ENCODE data around the gene SIPA1L3.

GRCh38 chr19:38208571-38208970, 301.6 kb downstream of the SIPA1L3 start:
- TF ChIP-seq ZNF324 (tag by site-specific recombination; IDR thresholded peaks at IDR 0.05) (no peak), ZNF510 (tag by site-specific recombination; IDR thresholded peaks at IDR 0.05; ENCODE audit: insufficient replicate concordance) (no peak), ZBTB21 (tag by site-specific recombination; IDR thresholded peaks at IDR 0.05) (no peak), ZNF596 (tag by site-specific recombination; IDR thresholded peaks at IDR 0.05) (no peak), ZNF24 (tag by site-specific recombination; IDR thresholded peaks at IDR 0.05) (no peak), RBAK (tag by site-specific recombination; IDR thresholded peaks at IDR 0.05) (no peak), ZNF776 (tag by site-specific recombination; IDR thresholded peaks at IDR 0.05; ENCODE audit: borderline replicate concordance) (no peak), PRDM1 (tag by site-specific recombination; IDR thresholded peaks at IDR 0.05) (no peak), REST (tag by site-specific recombination; IDR thresholded peaks at IDR 0.05) (no peak)
- TF ChIP-seq, protein P1, sequence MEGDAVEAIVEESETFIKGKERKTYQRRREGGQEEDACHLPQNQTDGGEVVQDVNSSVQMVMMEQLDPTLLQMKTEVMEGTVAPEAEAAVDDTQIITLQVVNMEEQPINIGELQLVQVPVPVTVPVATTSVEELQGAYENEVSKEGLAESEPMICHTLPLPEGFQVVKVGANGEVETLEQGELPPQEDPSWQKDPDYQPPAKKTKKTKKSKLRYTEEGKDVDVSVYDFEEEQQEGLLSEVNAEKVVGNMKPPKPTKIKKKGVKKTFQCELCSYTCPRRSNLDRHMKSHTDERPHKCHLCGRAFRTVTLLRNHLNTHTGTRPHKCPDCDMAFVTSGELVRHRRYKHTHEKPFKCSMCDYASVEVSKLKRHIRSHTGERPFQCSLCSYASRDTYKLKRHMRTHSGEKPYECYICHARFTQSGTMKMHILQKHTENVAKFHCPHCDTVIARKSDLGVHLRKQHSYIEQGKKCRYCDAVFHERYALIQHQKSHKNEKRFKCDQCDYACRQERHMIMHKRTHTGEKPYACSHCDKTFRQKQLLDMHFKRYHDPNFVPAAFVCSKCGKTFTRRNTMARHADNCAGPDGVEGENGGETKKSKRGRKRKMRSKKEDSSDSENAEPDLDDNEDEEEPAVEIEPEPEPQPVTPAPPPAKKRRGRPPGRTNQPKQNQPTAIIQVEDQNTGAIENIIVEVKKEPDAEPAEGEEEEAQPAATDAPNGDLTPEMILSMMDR (tag by site-specific recombination; IDR thresholded peaks at IDR 0.05): no peak
